ENCODE data around the gene KANSL3. TPM values are rescaled to one million over a fixed set of nuclear protein-coding genes. Genes with fewer than 3 reads are reported as not detected.

The KANSL3 gene
- total and polyA plus RNA-seq, 9 of the 15 experiments (the other 6 are each of a cell fraction or from before 2014, with no cell fraction given): 11.3 to 43.7 (median 27.9) TPM

- WGBS (ENCODE audit: insufficient coverage, low coverage, missing lambda C conversion rate): 35% methylated on average over 4 of the region's 4 CpGs
- intact Hi-C loops (cut with micrococcal nuclease): no loop called here
- FAIRE-seq: no peak
Measured at GRCh38 chr2:96584017-96584416, 54.1 kb downstream of the KANSL3 start.

More at GRCh38 chr2:96584017-96584416, 54.1 kb downstream of the KANSL3 start:
- H3K27ac ChIP-seq (ENCODE audit: extremely low read depth, low read depth, low read length): no peak overlapping the region
- H3K79me2 ChIP-seq (ENCODE audit: control insufficient read depth, insufficient read depth, low read length): no peaks in the 10 kb centered on the region
- POLR2A ChIA-PET: interaction anchor here (1.9 kb wide), 1 partner anchor 10 kb away, joined by 7 read pairs; no protein-coding TSS in a partner anchor
- CTCF ChIA-PET (ENCODE audit: low intra/inter-chr PET ratio): no interaction called here
- no peaks in the 10 kb centered on the region for H3K27me3 ChIP-seq (ENCODE audit: control insufficient read depth in 2 of 2, insufficient read depth in 2 of 2, low read length in 2 of 2)
- no peak overlapping the region for H2AFZ ChIP-seq (ENCODE audit: low read depth, low read length)
- H4K20me1 ChIP-seq (replicated peaks; ENCODE audit: control insufficient read depth, insufficient read depth, low read length): no peaks in the 10 kb centered on the region
- in situ Hi-C loops (cut with MboI): no loop called here
- DNase-seq (ENCODE audit: extremely low read depth in 1 of 4, low spot score in 3 of 4) (peak in 1 of 4 experiments; percentile 37), ATAC-seq (no peak)
- no peaks in the 10 kb centered on the region for H3K9me3 ChIP-seq (replicated peaks; ENCODE audit: control insufficient read depth, insufficient read depth, low read depth, low read length)
- BruUV-seq (replicated peaks): no TSS peak
- no peak overlapping the region for H3K4me3 ChIP-seq
- TF ChIP-seq RBM25 (IDR thresholded peaks at IDR 0.05; ENCODE audit: low read depth, low read length, severe bottlenecking) (peak; percentile 6), ARID1B (IDR thresholded peaks at IDR 0.05) (peak; percentile 35; the same call in 1 of the 2 replicates), PURB (CRISPR knock-in tag; IDR thresholded peaks at IDR 0.05; ENCODE audit: low read depth) (no peak), JUND (IDR thresholded peaks at IDR 0.05; ENCODE audit: borderline replicate concordance, low read depth, low read length) (peak; percentile 64; the same call in 1 of the 2 replicates), JUND (tag; IDR thresholded peaks at IDR 0.05; ENCODE audit: borderline replicate concordance, low read depth, low read length) (peak; percentile 26; the same call in 1 of the 3 replicates), ZNF766 (CRISPR knock-in tag; conservative IDR thresholded peaks at IDR 0.05) (no peak), SMARCE1 (IDR thresholded peaks at IDR 0.05) (0 out of 2 replicates have a peak, but pooled peaks have one; percentile 16), ELF4 (CRISPR knock-in tag; IDR thresholded peaks at IDR 0.05) (no peak), ATF3 (IDR thresholded peaks at IDR 0.05) (peak; percentile 60), ATF3 (CRISPR knock-in tag; conservative IDR thresholded peaks at IDR 0.05) (no peak), ARID3A (IDR thresholded peaks at IDR 0.05; ENCODE audit: borderline replicate concordance, low read depth, low read length) (no peak), ZFP91 (CRISPR knock-in tag; IDR thresholded peaks at IDR 0.05) (no peak), UBTF (IDR thresholded peaks at IDR 0.05; ENCODE audit: borderline replicate concordance in 1 of 2, low read depth in 2 of 2, low read length in 2 of 2) (no peak), SMAD3 (CRISPR knock-in tag; conservative IDR thresholded peaks at IDR 0.05) (no peak), ZNF324 (CRISPR knock-in tag; IDR thresholded peaks at IDR 0.05) (peak; percentile 35; the same call in 1 of the 2 replicates), FOSL1 (tag; conservative IDR thresholded peaks at IDR 0.05) (peak; percentile 71), CBFA2T3 (IDR thresholded peaks at IDR 0.05) (peak; percentile 24; the same call in 1 of the 2 replicates)
- H3K9ac ChIP-seq (ENCODE audit: insufficient read depth in 1 of 2, low read depth in 2 of 2, low read length in 2 of 2): no peak overlapping the region
- no peaks in the 10 kb centered on the region for H3K9me1 ChIP-seq (ENCODE audit: control insufficient read depth, insufficient read depth, low read length)
- no peaks in the 10 kb centered on the region; a peak in 1 of 5 replicates for H3K4me1 ChIP-seq (replicated peaks in 1 of 2; ENCODE audit: control insufficient read depth in 2 of 2, insufficient read depth in 2 of 2, low read length in 2 of 2)
- H3K36me3 ChIP-seq (ENCODE audit: control insufficient read depth, insufficient read depth, low read length): peaks cover 10% of the 10 kb centered on the region; the same call in 2 of the 3 replicates
- H3K4me2 ChIP-seq (ENCODE audit: insufficient read depth, low read length): no peak overlapping the region

Data from K562 (cell line).